G401 (cell line): ENCODE data around the gene KAT2A. TPM values are rescaled to one million over a fixed set of nuclear protein-coding genes. Genes with fewer than 3 reads are reported as not detected.
"Not testable (repeated sequence)": the region's sequence is repeated elsewhere in the genome, so short reads cannot be mapped to it uniquely, and the experiment has no call there.

Source experiments
- DNase-seq: peaks from one replicate; pipeline ENCODE4 v3.0.0-alpha.2; 2015; ENCODE audit warnings: low spot score
- in situ Hi-C: cut with HindIII; loops from 2 replicates; pipeline ENCODE4 v1.10.0; 2016; ENCODE audit warnings: low sequenced_read_pairs, mixed read lengths
- total RNA-seq: library from RNA; depleted of rRNA; stranded (reverse); fragments of >200 nt; shearing (Covaris generic); gene quantifications from 2 replicates; pipeline ENCODE4 v1.2.3, GENCODE V29; 2014; rRNA removed

The KAT2A gene
- total RNA-seq = 26.3 and 28.6 TPM in 2 replicates

- in situ Hi-C loops = no loop called here
- peak; percentile 85 for DNase-seq
Measured at GRCh38 chr17:42120770-42121769, at the start of gene KAT2A. Gene KAT2A, minus strand, starts transcription at chr17:42121367. Its CDS starts 63 bp downstream, at chr17:42121304.

GRCh38 chr17:42169351-42169750, 48.2 kb upstream of the KAT2A start:
- in situ Hi-C loops = no loop called here
- DNase-seq = no peak

GRCh38 chr17:42167807-42168206, 46.6 kb upstream of the KAT2A start:
- no peak for DNase-seq
- in situ Hi-C loops = no loop called here

- in situ Hi-C loops = no loop called here
- no peak for DNase-seq
Measured at GRCh38 chr17:42166196-42166763, 45.1 kb upstream of the KAT2A start.

GRCh38 chr17:42165751-42166150, 44.6 kb upstream of the KAT2A start:
- no peak for DNase-seq
- in situ Hi-C loops = no loop called here

GRCh38 chr17:42163696-42164407, 42.7 kb upstream of the KAT2A start:
- in situ Hi-C loops = no loop called here
- no peak for DNase-seq

GRCh38 chr17:42163113-42163512, 41.9 kb upstream of the KAT2A start:
- in situ Hi-C loops = no loop called here
- DNase-seq = no peak

- in situ Hi-C loops = no loop called here
- no peak for DNase-seq
Measured at GRCh38 chr17:42160531-42160910, 39.4 kb upstream of the KAT2A start.

- in situ Hi-C loops = no loop called here
Measured at GRCh38 chr17:42159796-42160530, 38.8 kb upstream of the KAT2A start.

GRCh38 chr17:42155614-42156045, 34.5 kb upstream of the KAT2A start:
- in situ Hi-C loops = no loop called here
- no peak for DNase-seq

More at GRCh38 chr17:42159796-42160530, 38.8 kb upstream of the KAT2A start:
- no peak for DNase-seq

- no peak for DNase-seq
- in situ Hi-C loops = no loop called here
Measured at GRCh38 chr17:42153919-42154742, 33.0 kb upstream of the KAT2A start.

- in situ Hi-C loops = no loop called here
- DNase-seq = no peak
Measured at GRCh38 chr17:42146911-42147607, 25.9 kb upstream of the KAT2A start.

- in situ Hi-C loops, DNase-seq: not testable (repeated sequence)
Measured at GRCh38 chr17:42143138-42143537, 22.0 kb upstream of the KAT2A start.

- in situ Hi-C loops = no loop called here
- DNase-seq = no peak
Measured at GRCh38 chr17:42142371-42142896, 21.3 kb upstream of the KAT2A start.

GRCh38 chr17:42141382-42141781, 20.2 kb upstream of the KAT2A start:
- DNase-seq = no peak
- in situ Hi-C loops = no loop called here

- in situ Hi-C loops, DNase-seq: not testable (repeated sequence)
Measured at GRCh38 chr17:42140690-42141089, 19.5 kb upstream of the KAT2A start.

GRCh38 chr17:42138749-42139492, 17.8 kb upstream of the KAT2A start:
- in situ Hi-C loops = loop anchor here (5.0 kb wide), 1 partner anchor 68 kb away; no protein-coding TSS in a partner anchor
- no peak for DNase-seq
